A549 (cell line): ENCODE results near the gene GRIK2.

ENCODE experiments used
- CEBPB ChIP-seq, 2 experiments: fragments of >200 bp in 1 of 2; sonication (Bioruptor Twin) in 1 of 2; formaldehyde crosslinking in 1 of 2; IDR thresholded peaks; 2 replicates each; pipeline ENCODE4 v1.6.1; 2012 to 2016
- MAFK ChIP-seq: fragments of 450-650 bp; IDR thresholded peaks from 2 replicates; pipeline ENCODE4 v1.6.1; 2014; ENCODE audit not compliant: partially characterized antibody
- REST ChIP-seq: fragments of 200-600 bp; sonication (generic); IDR thresholded peaks from 2 replicates; pipeline ENCODE4 v1.6.1; 2016; ENCODE audit warnings: antibody characterized with exemption, mild to moderate bottlenecking, moderate library complexity
- TF ChIP-seq, protein P1 (sequence below): IDR thresholded peaks from 2 replicates; pipeline ENCODE4 v1.6.1; 2012
- TF ChIP-seq, protein P2 (sequence below): fragments of >200 bp; sonication (Bioruptor Twin); formaldehyde crosslinking; IDR thresholded peaks from 3 replicates; pipeline ENCODE4 v1.5.1; 2016

GRCh38 chr6:101719521-101719920 lies 326.0 kb downstream of the GRIK2 start:
- no peak for TF ChIP-seq MAFK
- TF ChIP-seq CEBPB (IDR thresholded peaks at IDR 0.05) = no peak
- TF ChIP-seq, protein P1, sequence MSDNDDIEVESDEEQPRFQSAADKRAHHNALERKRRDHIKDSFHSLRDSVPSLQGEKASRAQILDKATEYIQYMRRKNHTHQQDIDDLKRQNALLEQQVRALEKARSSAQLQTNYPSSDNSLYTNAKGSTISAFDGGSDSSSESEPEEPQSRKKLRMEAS = no peak
- TF ChIP-seq, protein P2, sequence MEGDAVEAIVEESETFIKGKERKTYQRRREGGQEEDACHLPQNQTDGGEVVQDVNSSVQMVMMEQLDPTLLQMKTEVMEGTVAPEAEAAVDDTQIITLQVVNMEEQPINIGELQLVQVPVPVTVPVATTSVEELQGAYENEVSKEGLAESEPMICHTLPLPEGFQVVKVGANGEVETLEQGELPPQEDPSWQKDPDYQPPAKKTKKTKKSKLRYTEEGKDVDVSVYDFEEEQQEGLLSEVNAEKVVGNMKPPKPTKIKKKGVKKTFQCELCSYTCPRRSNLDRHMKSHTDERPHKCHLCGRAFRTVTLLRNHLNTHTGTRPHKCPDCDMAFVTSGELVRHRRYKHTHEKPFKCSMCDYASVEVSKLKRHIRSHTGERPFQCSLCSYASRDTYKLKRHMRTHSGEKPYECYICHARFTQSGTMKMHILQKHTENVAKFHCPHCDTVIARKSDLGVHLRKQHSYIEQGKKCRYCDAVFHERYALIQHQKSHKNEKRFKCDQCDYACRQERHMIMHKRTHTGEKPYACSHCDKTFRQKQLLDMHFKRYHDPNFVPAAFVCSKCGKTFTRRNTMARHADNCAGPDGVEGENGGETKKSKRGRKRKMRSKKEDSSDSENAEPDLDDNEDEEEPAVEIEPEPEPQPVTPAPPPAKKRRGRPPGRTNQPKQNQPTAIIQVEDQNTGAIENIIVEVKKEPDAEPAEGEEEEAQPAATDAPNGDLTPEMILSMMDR = no peak
- no peak for TF ChIP-seq REST
